Naive thymus-derived CD8-positive, alpha-beta T cell (primary cell): ENCODE data around the gene TSHZ2. TPM values are rescaled to one million over a fixed set of nuclear protein-coding genes. Genes with fewer than 3 reads are reported as not detected.
"Not testable (repeated sequence)": the region's sequence is repeated elsewhere in the genome, so short reads cannot be mapped to it uniquely, and the experiment has no call there.

Experiments
- ATAC-seq, 2 donors: fragments of 150-1000 bp; cut with Tn5 transposase in 1 of 2; sonication (Bioruptor Pico), chemical (Tn5 transposase) in 1 of 2; 1 replicate in 1 of 2; 2 replicates in 1 of 2; pipeline ENCODE4 v1.10.0; 2021; ENCODE audit warnings: mild to moderate bottlenecking in 2 of 2, moderate library complexity in 2 of 2
- POLR2A ChIA-PET: fragments of 350-600 bp; sonication (Branson Sonifier 250); formaldehyde crosslinking; loops from one replicate; lab custom pipeline; 2021; ENCODE audit warnings: antibody characterized with exemption; lab: Charles Lee
- DNase-seq, 10 donors: peaks; one replicate each; pipeline versions ENCODE4 v3.0.0 to v3.0.0-alpha.2; 2020 to 2022
- H3K27ac Mint-ChIP-seq, 10 donors: one replicate each; pipeline ENCODE4 v1.8.0; 2020 to 2022; ENCODE audit warnings: mild to moderate bottlenecking in 10 of 10, mixed read lengths in 10 of 10, moderate library complexity in 4 of 10, inconsistent platforms in 1 of 10
- H3K27me3 Mint-ChIP-seq, 5 donors: one replicate each; pipeline ENCODE4 v1.8.0; 2021 to 2022; ENCODE audit warnings: mixed read lengths in 5 of 5
- H3K36me3 Mint-ChIP-seq, 3 donors: one replicate each; pipeline ENCODE4 v1.8.0; 2020 to 2022; ENCODE audit warnings: mixed read lengths in 3 of 3, mild to moderate bottlenecking in 2 of 3, inconsistent platforms in 1 of 3
- H3K4me1 Mint-ChIP-seq, 4 donors: one replicate each; pipeline ENCODE4 v1.8.0; 2021 to 2022; ENCODE audit warnings: mixed read lengths in 4 of 4
- H3K4me3 Mint-ChIP-seq, 10 donors: one replicate each; pipeline ENCODE4 v1.8.0; 2020 to 2022; ENCODE audit warnings: mild to moderate bottlenecking in 10 of 10, mixed read lengths in 10 of 10, moderate library complexity in 6 of 10, inconsistent platforms in 1 of 10
- H3K9me3 Mint-ChIP-seq, 9 donors: one replicate each; pipeline ENCODE4 v1.8.0; 2020 to 2022; ENCODE audit warnings: mixed read lengths in 9 of 9, mild to moderate bottlenecking in 3 of 9, inconsistent platforms in 1 of 9, moderate library complexity in 1 of 9
- polyA plus RNA-seq, 3 donors: library from polyadenylated mRNA; unstranded; fragments of 300-500 nt; fragmentation: Illumina TruSeq; gene quantifications; one replicate each; pipeline ENCODE4 v1.2.3, GENCODE V29; 2021
- total RNA-seq, 8 experiments: library from RNA in 2 of 8; stranded (reverse) in 2 of 8; gene quantifications; one replicate each; pipeline ENCODE4 v1.2.3 and lab custom pipeline; 2021 to 2026

TSHZ2 gene
- total and polyA plus RNA-seq, 5 experiments from 2014 or later: 0.42 to 10.0 (median 5.1) TPM; not detected in 1

GRCh38 chr20:53434662-53435061 is 462.5 kb downstream of the TSHZ2 start:
- DNase-seq (no peak), ATAC-seq (no peak)
- Mint-ChIP-seq H3K27ac (no peak overlapping the region), H3K4me1 (no peaks in the 10 kb centered on the region), H3K4me3 (no peak overlapping the region), H3K27me3 (peaks cover 0 to 3% (median 0%) of the 10 kb centered on the region in 5 donors), H3K9me3 (peaks cover 0 to 2% (median 0%) of the 10 kb centered on the region in 9 donors), H3K36me3 (peaks cover 0 to 3% (median 0%) of the 10 kb centered on the region in 3 donors)
- POLR2A ChIA-PET: no interaction called here

- not testable (repeated sequence) for ATAC-seq
Observed at GRCh38 chr20:53436927-53437326, 464.8 kb downstream of the TSHZ2 start.

GRCh38 chr20:53438368-53438767 is 466.2 kb downstream of the TSHZ2 start:
- DNase-seq (no peak), ATAC-seq (no peak)
- Mint-ChIP-seq H3K4me1 (no peaks in the 10 kb centered on the region), H3K9me3 (no peaks in the 10 kb centered on the region), H3K27me3 (peaks cover 0 to 5% (median 0%) of the 10 kb centered on the region in 5 donors), H3K4me3 (no peak overlapping the region), H3K36me3 (peaks cover 0 to 3% (median 0%) of the 10 kb centered on the region in 3 donors), H3K27ac (no peak overlapping the region)
- POLR2A ChIA-PET: no interaction called here

More at GRCh38 chr20:53436927-53437326, 464.8 kb downstream of the TSHZ2 start:
- H3K9me3 Mint-ChIP-seq, DNase-seq, H3K27me3 Mint-ChIP-seq, POLR2A ChIA-PET, H3K4me1 Mint-ChIP-seq, H3K27ac Mint-ChIP-seq, H3K4me3 Mint-ChIP-seq, H3K36me3 Mint-ChIP-seq: not testable (repeated sequence)

GRCh38 chr20:53439046-53439445 is 466.9 kb downstream of the TSHZ2 start:
- H3K36me3 Mint-ChIP-seq: peaks cover 0 to 3% (median 1%) of the 10 kb centered on the region in 3 donors
- DNase-seq: no peak
- POLR2A ChIA-PET: interaction anchor here (0.6 kb wide), 1 partner anchor 302 kb away, joined by 3 read pairs; no protein-coding TSS in a partner anchor
- H3K4me3 Mint-ChIP-seq: no peak overlapping the region
- H3K4me1 Mint-ChIP-seq: no peaks in the 10 kb centered on the region
- H3K27ac Mint-ChIP-seq: no peak overlapping the region
- H3K9me3 Mint-ChIP-seq: no peaks in the 10 kb centered on the region
- no peak for ATAC-seq
- peaks cover 0 to 6% (median 0%) of the 10 kb centered on the region in 5 donors for H3K27me3 Mint-ChIP-seq

- Mint-ChIP-seq H3K4me3 (no peak overlapping the region), H3K4me1 (no peaks in the 10 kb centered on the region), H3K9me3 (no peaks in the 10 kb centered on the region), H3K36me3 (peaks cover 0 to 4% (median 3%) of the 10 kb centered on the region in 3 donors), H3K27ac (no peak overlapping the region), H3K27me3 (peaks cover 0 to 7% (median 0%) of the 10 kb centered on the region in 5 donors)
- ATAC-seq: no peak
- no peak for DNase-seq
- POLR2A ChIA-PET: no interaction called here
Observed at GRCh38 chr20:53439616-53440015, 467.5 kb downstream of the TSHZ2 start.

- Mint-ChIP-seq H3K27me3 (peaks cover 0 to 5% (median 0%) of the 10 kb centered on the region in 5 donors), H3K27ac (no peak overlapping the region), H3K4me1 (no peaks in the 10 kb centered on the region), H3K4me3 (no peak overlapping the region), H3K36me3 (peaks cover 0 to 30% (median 15%) of the 10 kb centered on the region in 3 donors), H3K9me3 (peaks cover 9 to 34% (median 28%) of the 10 kb centered on the region in 9 donors)
- DNase-seq (no peak), ATAC-seq (no peak)
- POLR2A ChIA-PET: no interaction called here
Observed at GRCh38 chr20:53444401-53445149, 472.4 kb downstream of the TSHZ2 start.

GRCh38 chr20:53445321-53445731 is 473.2 kb downstream of the TSHZ2 start:
- DNase-seq (no peak), ATAC-seq (no peak)
- POLR2A ChIA-PET: no interaction called here
- H3K4me1 Mint-ChIP-seq: no peaks in the 10 kb centered on the region
- H3K27ac Mint-ChIP-seq: no peak overlapping the region
- H3K4me3 Mint-ChIP-seq: no peak overlapping the region
- peaks cover 0 to 37% (median 22%) of the 10 kb centered on the region in 3 donors for H3K36me3 Mint-ChIP-seq
- H3K27me3 Mint-ChIP-seq: peaks cover 0 to 5% (median 0%) of the 10 kb centered on the region in 5 donors
- peaks cover 12 to 42% (median 36%) of the 10 kb centered on the region in 9 donors for H3K9me3 Mint-ChIP-seq

GRCh38 chr20:53445932-53446331 is 473.8 kb downstream of the TSHZ2 start:
- no peak overlapping the region for H3K27ac Mint-ChIP-seq
- no peak overlapping the region for H3K4me3 Mint-ChIP-seq
- H3K9me3 Mint-ChIP-seq: peaks cover 15 to 47% (median 40%) of the 10 kb centered on the region in 9 donors
- ATAC-seq (no peak), DNase-seq (no peak)
- peaks cover 0 to 5% (median 0%) of the 10 kb centered on the region in 5 donors for H3K27me3 Mint-ChIP-seq
- H3K36me3 Mint-ChIP-seq: peaks cover 1 to 40% (median 23%) of the 10 kb centered on the region in 3 donors
- H3K4me1 Mint-ChIP-seq: no peaks in the 10 kb centered on the region
- POLR2A ChIA-PET: no interaction called here

GRCh38 chr20:53447316-53447715 is 475.2 kb downstream of the TSHZ2 start:
- Mint-ChIP-seq H3K36me3 (peaks cover 3 to 48% (median 31%) of the 10 kb centered on the region in 3 donors), H3K27ac (no peak overlapping the region), H3K9me3 (peaks cover 16 to 57% (median 40%) of the 10 kb centered on the region in 9 donors), H3K27me3 (peaks cover 0 to 5% (median 0%) of the 10 kb centered on the region in 5 donors), H3K4me1 (no peaks in the 10 kb centered on the region), H3K4me3 (no peak overlapping the region)
- ATAC-seq (no peak), DNase-seq (no peak)
- POLR2A ChIA-PET: interaction anchor here (0.9 kb wide), 1 partner anchor 225 kb away, joined by 3 read pairs; no protein-coding TSS in a partner anchor

GRCh38 chr20:53448426-53448825 is 476.3 kb downstream of the TSHZ2 start:
- peaks cover 3 to 55% (median 31%) of the 10 kb centered on the region in 3 donors for H3K36me3 Mint-ChIP-seq
- POLR2A ChIA-PET: interaction anchor here (0.8 kb wide), 1 partner anchor 21 kb away, joined by 3 read pairs; no protein-coding TSS in a partner anchor
- H3K27me3 Mint-ChIP-seq: peaks cover 0 to 5% (median 0%) of the 10 kb centered on the region in 5 donors

GRCh38 chr20:53448875-53449274 is 476.7 kb downstream of the TSHZ2 start:
- DNase-seq: no peak
- Mint-ChIP-seq H3K27me3 (peaks cover 0 to 5% (median 0%) of the 10 kb centered on the region in 5 donors), H3K9me3 (peaks cover 18 to 61% (median 41%) of the 10 kb centered on the region in 9 donors), H3K27ac (no peak overlapping the region), H3K36me3 (peaks cover 3 to 56% (median 31%) of the 10 kb centered on the region in 3 donors), H3K4me1 (no peaks in the 10 kb centered on the region), H3K4me3 (no peak overlapping the region)
- POLR2A ChIA-PET: interaction anchor here (0.8 kb wide), 1 partner anchor 22 kb away, joined by 3 read pairs; no protein-coding TSS in a partner anchor
- no peak for ATAC-seq

More at GRCh38 chr20:53448426-53448825, 476.3 kb downstream of the TSHZ2 start:
- no peak for ATAC-seq
- Mint-ChIP-seq H3K4me1 (no peaks in the 10 kb centered on the region), H3K4me3 (no peak overlapping the region), H3K27ac (no peak overlapping the region), H3K9me3 (peaks cover 18 to 59% (median 40%) of the 10 kb centered on the region in 9 donors)
- DNase-seq: no peak

- DNase-seq: no peak
- POLR2A ChIA-PET: no interaction called here
- peaks cover 3 to 51% (median 26%) of the 10 kb centered on the region in 3 donors for H3K36me3 Mint-ChIP-seq
- ATAC-seq: no peak
- H3K27me3 Mint-ChIP-seq: peaks cover 0 to 3% (median 0%) of the 10 kb centered on the region in 5 donors
- no peaks in the 10 kb centered on the region for H3K4me1 Mint-ChIP-seq
- H3K4me3 Mint-ChIP-seq: no peak overlapping the region
- no peak overlapping the region for H3K27ac Mint-ChIP-seq
- peaks cover 16 to 54% (median 35%) of the 10 kb centered on the region in 9 donors for H3K9me3 Mint-ChIP-seq
Observed at GRCh38 chr20:53453076-53453475, 480.9 kb downstream of the TSHZ2 start.
